ENCODE data around the gene APOH. TPM values are rescaled to one million over a fixed set of nuclear protein-coding genes. Genes with fewer than 3 reads are reported as not detected.

APOH gene
- total RNA-seq, 3 donors from 2014 or later (not counting 1 experiment from before 2014, with no cell fraction given) = not detected

- H3K9me3 Mint-ChIP-seq = no peaks in the 10 kb centered on the region
- ATAC-seq (no peak), DNase-seq (no peak)
- no peak overlapping the region for H3K4me3 ChIP-seq (ENCODE audit: low read length)
- no peaks in the 10 kb centered on the region for H3K36me3 ChIP-seq (ENCODE audit: control insufficient read depth, insufficient read depth, low read length)
- peaks cover 13 to 25% of the 10 kb centered on the region in 2 donors for H3K27me3 Mint-ChIP-seq (ENCODE audit: low read depth in 2 of 2)
- H3K4me1 Mint-ChIP-seq = peaks cover 0 to 4% of the 10 kb centered on the region in 2 donors
- TF ChIP-seq CTCF (IDR thresholded peaks at IDR 0.05) = no peak
- H3K27me3 ChIP-seq (ENCODE audit: control insufficient read depth, insufficient read depth, low read length) = peaks cover 1% of the 10 kb centered on the region
- H3K9me3 ChIP-seq (ENCODE audit: control insufficient read depth, insufficient read depth, low read length) = no peaks in the 10 kb centered on the region
- H3K4me1 ChIP-seq (ENCODE audit: control insufficient read depth, insufficient read depth, low read length) = no peaks in the 10 kb centered on the region
- H3K27ac ChIP-seq (ENCODE audit: low read length) = no peak overlapping the region
- H3K27ac Mint-ChIP-seq = no peak overlapping the region
- H3K4me3 Mint-ChIP-seq = no peak overlapping the region
- intact Hi-C loops (cut with micrococcal nuclease) = no loop called here
- no peaks in the 10 kb centered on the region for H3K36me3 Mint-ChIP-seq
- WGBS (ENCODE audit: insufficient coverage) = 80% methylated on average over 8 of the region's 8 CpGs
These were observed 4.0 kb upstream of the APOH start for GRCh38 chr17:66233023-66233753.

- Mint-ChIP-seq H3K36me3 (no peaks in the 10 kb centered on the region), H3K27me3 (ENCODE audit: low read depth in 2 of 2) (peaks cover 12 to 25% of the 10 kb centered on the region in 2 donors), H3K27ac (no peak overlapping the region), H3K4me3 (no peak overlapping the region), H3K9me3 (no peaks in the 10 kb centered on the region), H3K4me1 (peaks cover 0 to 4% of the 10 kb centered on the region in 2 donors)
- no peaks in the 10 kb centered on the region for H3K36me3 ChIP-seq (ENCODE audit: control insufficient read depth, insufficient read depth, low read length)
- H3K4me3 ChIP-seq (ENCODE audit: low read length) = no peak overlapping the region
- no peaks in the 10 kb centered on the region for H3K9me3 ChIP-seq (ENCODE audit: control insufficient read depth, insufficient read depth, low read length)
- H3K27me3 ChIP-seq (ENCODE audit: control insufficient read depth, insufficient read depth, low read length) = no peaks in the 10 kb centered on the region
- TF ChIP-seq CTCF (IDR thresholded peaks at IDR 0.05) = no peak
- no peaks in the 10 kb centered on the region for H3K4me1 ChIP-seq (ENCODE audit: control insufficient read depth, insufficient read depth, low read length)
- H3K27ac ChIP-seq (ENCODE audit: low read length) = no peak overlapping the region
- intact Hi-C loops (cut with micrococcal nuclease) = no loop called here
- DNase-seq (no peak), ATAC-seq (no peak)
- WGBS (ENCODE audit: insufficient coverage) = 88% methylated on average over 3 of the region's 4 CpGs
These were observed 1.8 kb upstream of the APOH start for GRCh38 chr17:66230922-66231591.

- no peak overlapping the region for H3K4me3 ChIP-seq (ENCODE audit: low read length)
- peaks cover 0 to 4% of the 10 kb centered on the region in 2 donors for H3K4me1 Mint-ChIP-seq
- no peaks in the 10 kb centered on the region for H3K36me3 ChIP-seq (ENCODE audit: control insufficient read depth, insufficient read depth, low read length)
- no peak overlapping the region for H3K27ac ChIP-seq (ENCODE audit: low read length)
- DNase-seq (no peak), ATAC-seq (no peak)
- no peak for TF ChIP-seq CTCF (IDR thresholded peaks at IDR 0.05)
- peaks cover 15 to 25% of the 10 kb centered on the region in 2 donors for H3K27me3 Mint-ChIP-seq (ENCODE audit: low read depth in 2 of 2)
- no peak overlapping the region for H3K4me3 Mint-ChIP-seq
- no peaks in the 10 kb centered on the region for H3K4me1 ChIP-seq (ENCODE audit: control insufficient read depth, insufficient read depth, low read length)
- no peaks in the 10 kb centered on the region for H3K36me3 Mint-ChIP-seq
- 87% methylated on average over 3 of the region's 4 CpGs for WGBS (ENCODE audit: insufficient coverage)
- H3K9me3 ChIP-seq (ENCODE audit: control insufficient read depth, insufficient read depth, low read length) = no peaks in the 10 kb centered on the region
- intact Hi-C loops (cut with micrococcal nuclease) = no loop called here
- H3K9me3 Mint-ChIP-seq = no peaks in the 10 kb centered on the region
- H3K27ac Mint-ChIP-seq = no peak overlapping the region
- no peaks in the 10 kb centered on the region for H3K27me3 ChIP-seq (ENCODE audit: control insufficient read depth, insufficient read depth, low read length)
These were observed 746 bp upstream of the APOH start for GRCh38 chr17:66229783-66230538.
